ENCODE results near the gene SLC2A2.

GRCh38 chr3:170991664-170992063, 34.9 kb downstream of the SLC2A2 start:
- no peak for TF ChIP-seq CTCF (IDR thresholded peaks at IDR 0.05)
- no peak for TF ChIP-seq POLR2AphosphoS5 (IDR thresholded peaks at IDR 0.05)
